Lung microvascular endothelial cell (primary cell): Measurements from ENCODE around the gene TMEM31. TPM values are rescaled to one million over a fixed set of nuclear protein-coding genes. Genes with fewer than 3 reads are reported as not detected.
A peak's percentile ranks its signal among the peaks of the same experiment; 100 is the strongest.

Experiments
- DNase-seq, 2 donors: peaks; one replicate each; pipeline versions ENCODE4 v3.0.0 to v3.0.0-alpha.2; 2010; ENCODE audit warnings: low read depth in 2 of 2
- total RNA-seq: library from RNA; depleted of rRNA; stranded (reverse); fragments of >200 nt; gene quantifications from 2 replicates; pipeline ENCODE4 v1.2.1, GENCODE V29; 2014

Gene TMEM31, protein sequence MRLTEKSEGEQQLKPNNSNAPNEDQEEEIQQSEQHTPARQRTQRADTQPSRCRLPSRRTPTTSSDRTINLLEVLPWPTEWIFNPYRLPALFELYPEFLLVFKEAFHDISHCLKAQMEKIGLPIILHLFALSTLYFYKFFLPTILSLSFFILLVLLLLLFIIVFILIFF
- 0.22 TPM in 1 of 2 replicates, not detected in the other for total RNA-seq

DNA sequence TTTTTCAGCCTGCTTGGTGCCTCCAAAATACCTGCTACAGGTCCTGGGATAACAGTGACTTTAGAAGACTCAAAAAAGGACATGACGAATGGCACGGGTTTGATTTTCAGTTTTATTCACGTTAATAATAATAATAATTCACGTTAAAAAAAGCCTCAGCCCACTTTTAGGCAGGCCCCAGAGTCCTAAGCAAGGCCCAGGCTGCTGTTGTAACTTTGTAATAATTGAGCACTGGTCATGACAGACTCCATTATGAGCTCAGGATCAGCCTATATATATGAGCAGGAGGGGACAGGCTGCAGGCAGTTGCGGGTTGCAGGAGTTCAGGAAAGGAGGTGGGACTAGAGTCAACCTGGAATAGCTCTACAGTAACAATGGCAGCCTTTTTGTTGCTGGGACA is at the start of gene TMEM31:
Gene TMEM31, plus strand, starts transcription at position 301 of the 400 bp plus-strand sequence. CDS start 1,350 bp downstream, outside the sequence.
- DNase-seq: no peak

DNA sequence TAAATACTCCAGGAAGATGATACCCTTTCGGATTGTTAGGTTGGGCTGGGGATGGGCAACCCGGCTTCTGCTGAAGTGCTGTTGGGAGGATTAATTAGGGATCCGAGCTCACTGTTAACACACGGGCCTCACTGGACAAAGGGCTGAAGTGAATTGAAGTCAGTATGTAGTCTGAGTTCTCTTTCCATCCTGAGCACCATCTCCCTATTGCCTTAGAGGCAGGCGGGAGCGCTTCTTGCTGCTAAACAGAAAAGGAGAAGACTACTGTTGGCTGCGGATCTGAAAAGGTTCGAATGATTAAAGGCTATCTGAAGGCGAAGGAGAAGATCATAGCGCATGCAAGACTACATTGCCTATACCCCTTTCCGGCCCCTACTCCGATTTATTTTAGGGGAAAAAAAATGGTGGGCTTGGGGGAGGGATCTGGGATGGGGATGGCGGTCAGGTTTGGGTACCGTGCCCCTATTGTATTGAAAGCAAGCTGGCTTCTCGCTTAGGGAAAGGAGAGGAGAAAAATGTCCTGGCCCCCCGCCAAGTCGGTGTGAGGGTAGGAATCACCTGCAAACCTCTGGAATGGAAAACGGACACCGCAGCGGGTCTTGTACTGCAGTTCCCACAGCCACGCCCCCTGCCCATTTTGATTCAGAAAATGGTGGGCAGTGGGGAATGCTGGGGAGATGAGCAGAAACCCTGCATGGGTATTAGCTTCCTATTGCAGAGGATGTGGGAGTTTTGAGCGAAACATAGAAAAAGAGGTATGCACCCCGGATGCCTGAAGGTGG is 46.5 kb upstream of the TMEM31 start:
- DNase-seq: peak in 1 of 2 donors; percentile 9

DNA sequence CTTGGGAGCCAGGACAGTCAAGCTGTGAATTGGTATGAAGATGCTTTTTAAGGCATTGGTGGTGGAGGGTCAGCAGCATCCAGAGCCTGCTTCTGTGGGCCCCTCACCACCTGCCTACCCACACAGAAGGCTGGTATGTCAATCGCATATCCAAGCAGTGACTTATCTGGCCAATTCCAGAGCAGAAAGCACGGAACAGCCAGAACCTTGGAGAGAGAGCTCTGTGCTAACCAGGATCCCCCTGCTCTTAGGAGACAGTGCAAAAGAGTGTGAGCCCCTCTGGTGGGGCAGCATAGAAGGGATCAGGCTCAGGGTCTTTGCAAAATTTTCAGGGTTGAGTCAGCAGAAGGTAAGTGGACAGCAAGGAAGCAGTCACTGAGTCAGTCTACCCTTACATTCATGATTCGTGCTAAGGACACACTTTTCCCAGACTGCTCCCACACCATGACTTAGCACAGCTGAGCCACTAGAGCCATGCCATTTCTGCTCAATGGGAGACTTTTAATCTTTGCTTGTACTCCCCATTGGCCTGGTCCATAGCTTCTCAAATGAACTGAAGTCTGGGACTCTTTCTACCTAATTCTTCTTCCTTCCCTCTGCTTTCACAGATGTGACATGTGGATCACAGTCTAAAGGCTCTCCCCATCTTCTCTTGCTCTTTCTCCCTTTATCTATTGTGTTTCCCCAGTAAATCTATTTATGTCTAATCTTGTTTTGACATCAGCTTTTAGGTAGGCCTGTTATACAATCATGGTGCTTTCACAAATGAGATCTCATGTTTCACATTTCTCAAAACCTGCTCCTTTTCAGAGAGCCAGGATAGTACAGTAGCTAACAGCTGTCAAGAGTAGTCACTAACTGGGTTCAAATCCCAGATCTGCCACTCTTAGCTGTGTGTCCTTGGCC is 44.3 kb upstream of the TMEM31 start:
- no peak for DNase-seq

GRCh38 chrX:103669745-103670144 is 41.0 kb upstream of the TMEM31 start:
- no peak for DNase-seq

GRCh38 chrX:103674531-103675454 is 35.9 kb upstream of the TMEM31 start:
- peak in 1 of 2 donors; percentile 10 for DNase-seq

GRCh38 chrX:103678199-103678993 is 32.3 kb upstream of the TMEM31 start:
- DNase-seq: no peak

DNA sequence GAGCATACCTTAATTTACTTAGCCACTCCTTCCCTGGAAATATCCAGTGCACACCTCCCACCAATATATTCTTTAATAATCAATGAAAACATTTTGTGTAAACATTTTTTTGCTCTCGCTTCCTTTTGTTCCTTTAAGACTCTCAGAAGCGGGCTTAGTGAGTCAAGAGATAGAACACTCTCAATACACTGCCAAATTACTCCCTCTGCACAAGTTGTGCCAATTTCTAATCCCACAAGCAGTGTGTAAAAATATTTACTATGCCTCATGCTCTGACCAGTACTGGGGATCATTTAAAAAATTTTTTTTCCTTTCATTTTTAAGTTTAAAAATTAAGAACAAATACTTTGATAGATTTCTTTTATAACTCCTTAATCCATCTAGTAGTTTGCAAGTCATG is 29.3 kb upstream of the TMEM31 start:
- no peak for DNase-seq

GRCh38 chrX:103685396-103685795 is 25.3 kb upstream of the TMEM31 start:
- peak; percentile 19 to 39 for DNase-seq

- DNase-seq: peak; percentile 98
Measured at GRCh38 chrX:103686199-103687072, 24.3 kb upstream of the TMEM31 start, which contains the start of gene MORF4L2. MORF4L2 (minus strand) TSS chrX:103686699; CDS start chrX:103677027, 9,672 bp downstream.

DNA sequence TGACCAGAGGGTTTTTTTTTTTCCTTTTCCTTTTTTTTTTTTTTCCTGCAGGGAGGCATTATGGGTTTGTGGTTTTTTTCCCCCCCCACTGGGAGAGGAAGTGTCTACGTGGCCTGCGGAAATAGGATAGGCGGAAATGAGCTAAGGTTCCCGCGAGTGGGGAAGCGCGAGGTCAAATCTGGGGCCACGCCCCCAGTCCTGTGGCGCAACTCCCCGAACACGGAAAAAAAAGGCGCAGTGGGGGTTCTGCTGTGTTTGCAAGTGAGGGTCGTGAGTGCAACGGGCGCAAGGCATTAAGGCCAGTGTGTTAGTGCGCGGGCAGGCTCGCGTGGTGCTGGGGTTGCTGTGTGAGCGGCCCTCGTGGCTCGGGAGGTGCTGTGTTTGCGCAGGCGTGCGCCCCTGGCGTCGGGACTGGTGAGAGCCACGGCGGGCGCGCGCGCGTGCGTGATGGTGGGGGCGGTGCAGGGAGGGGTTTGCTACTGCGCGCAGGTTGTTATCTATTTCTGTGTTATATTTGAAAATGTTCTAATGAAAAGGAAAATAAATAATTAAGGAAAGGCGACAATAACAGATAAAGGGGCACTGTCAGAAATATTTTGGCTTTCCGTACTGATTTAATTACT is 23.5 kb upstream of the TMEM31 start:
- DNase-seq: peak; percentile 84 to 90

DNA sequence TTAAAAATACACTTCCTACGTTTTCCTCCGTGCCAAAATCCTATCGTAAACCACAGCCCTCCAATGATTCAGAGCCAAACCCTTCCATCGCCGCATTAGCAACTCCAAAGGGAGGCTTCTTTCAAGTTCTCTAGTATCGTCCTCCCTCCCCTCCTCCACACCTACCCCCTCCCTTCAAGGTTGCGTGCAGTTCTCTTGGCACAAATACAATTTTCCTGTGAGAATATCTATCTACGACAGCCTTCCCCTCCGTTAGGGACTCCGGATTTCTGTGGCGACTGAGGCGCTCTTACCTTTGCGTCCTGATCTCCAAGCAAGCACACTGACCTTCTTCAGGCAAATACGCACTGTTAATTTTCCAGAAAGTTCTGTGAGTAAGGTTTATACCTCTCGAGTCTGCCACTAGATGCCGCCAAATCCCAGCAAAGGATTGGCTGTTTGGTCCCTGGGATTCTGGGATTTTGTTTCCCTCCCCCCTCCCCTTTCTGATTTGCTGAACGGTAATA is 23.0 kb upstream of the TMEM31 start:
- peak; percentile 79 to 87 for DNase-seq

GRCh38 chrX:103688946-103689345 is 21.8 kb upstream of the TMEM31 start:
- peak; percentile 38 to 56 for DNase-seq

DNA sequence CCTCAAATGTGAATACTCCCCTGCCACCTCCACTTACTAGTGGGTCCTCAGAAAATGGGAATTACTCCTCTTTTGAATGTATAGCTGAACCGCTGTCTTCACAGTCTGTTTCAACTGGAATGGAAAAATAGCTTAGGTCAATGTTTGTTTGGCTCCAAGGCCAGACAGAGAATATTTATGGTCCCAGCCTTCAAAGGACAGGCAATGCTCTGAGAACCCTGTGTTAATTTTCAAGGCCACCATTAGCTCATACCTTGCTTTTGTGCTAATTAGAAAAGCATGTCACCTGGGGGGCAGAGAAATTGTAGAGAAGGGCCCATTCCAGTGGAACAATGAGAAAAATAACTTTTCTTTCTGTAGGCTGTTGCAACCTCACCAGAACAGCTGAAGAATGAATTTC is 19.6 kb upstream of the TMEM31 start:
- DNase-seq: no peak

DNA sequence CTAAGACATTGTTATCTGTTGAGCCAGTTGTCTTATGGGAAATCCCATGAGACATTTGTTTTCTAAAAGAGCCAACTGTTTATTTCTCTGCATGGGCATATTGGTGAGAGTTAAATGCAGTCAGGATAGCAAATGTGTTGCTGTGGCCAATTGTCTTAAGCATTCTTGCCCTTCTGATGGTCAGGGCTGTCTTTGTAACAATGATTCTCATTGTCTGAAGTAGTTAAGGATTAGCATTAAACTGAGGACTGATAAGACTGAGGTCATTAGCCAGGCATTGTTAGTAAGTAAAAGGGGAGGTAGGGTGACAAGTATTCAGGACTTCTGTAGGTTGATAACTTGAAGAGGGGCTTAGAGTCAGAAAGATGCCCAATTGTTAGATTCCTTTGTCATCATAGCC is 13.0 kb upstream of the TMEM31 start:
- DNase-seq: no peak

DNA sequence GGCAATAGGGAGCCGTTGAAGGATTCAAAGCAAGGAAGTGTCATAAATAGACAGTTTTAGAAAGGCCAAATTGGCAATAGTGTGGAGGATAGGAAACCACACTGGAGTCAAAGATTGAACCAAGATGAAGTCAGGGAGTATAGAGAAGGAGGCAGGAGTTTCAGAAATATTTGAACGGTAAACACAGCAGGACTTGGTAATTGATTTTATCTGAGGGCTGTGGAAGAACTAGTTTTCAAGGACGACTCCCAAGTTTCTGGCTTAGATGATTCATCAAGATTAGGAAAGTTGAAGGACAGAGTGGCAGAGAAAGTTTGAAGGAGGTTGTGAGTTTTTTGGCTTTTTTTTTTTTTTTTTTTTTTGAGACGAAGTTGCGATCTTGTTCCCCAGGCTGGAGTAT is 11.5 kb upstream of the TMEM31 start:
- DNase-seq: no peak

- no peak for DNase-seq
Measured at GRCh38 chrX:103704863-103705262, 5.8 kb upstream of the TMEM31 start.

- DNase-seq: peak; percentile 24 to 50
Measured at GRCh38 chrX:103716962-103717361, 6.3 kb downstream of the TMEM31 start.

- no peak for DNase-seq
Measured at GRCh38 chrX:103718120-103718519, 7.4 kb downstream of the TMEM31 start.
